ENCODE data around the gene SEC16B. TPM values are rescaled to one million over a fixed set of nuclear protein-coding genes. Genes with fewer than 3 reads are reported as not detected.

Gene SEC16B
- total and polyA plus RNA-seq, 2 of the 13 experiments (the other 11 are each of a cell fraction or from before 2014, with no cell fraction given): 4.6 to 5.8 TPM

DNA sequence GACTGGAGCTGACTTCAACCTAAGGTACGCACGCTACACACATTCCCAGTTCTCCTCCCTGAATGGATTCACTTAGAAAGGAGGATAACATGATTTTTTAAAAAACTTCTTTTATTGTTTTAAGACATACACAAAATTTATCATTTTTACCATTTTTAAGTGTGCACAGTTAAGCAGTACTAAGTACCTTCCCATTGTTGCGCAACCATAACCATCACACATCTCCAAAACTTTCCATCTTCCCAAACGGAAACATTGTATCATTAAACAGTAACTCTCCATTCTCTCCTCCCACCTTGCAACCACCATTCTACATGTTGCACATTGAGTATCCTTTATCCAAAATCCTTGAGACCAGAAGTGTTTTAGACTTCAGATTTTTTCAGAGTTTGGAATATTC lies 36.2 kb upstream of the SEC16B start:
- no peaks in the 10 kb centered on the region for H3K9me3 ChIP-seq (ENCODE audit: low read length)
- no peak overlapping the region for H3K9ac ChIP-seq (ENCODE audit: insufficient read depth, low read depth, low read length)
- no peaks in the 10 kb centered on the region for H4K20me1 ChIP-seq (ENCODE audit: insufficient read depth, low read length)
- no peak overlapping the region for H3K4me2 ChIP-seq (ENCODE audit: low read depth, low read length)
- DNase-seq (ENCODE audit: low spot score) (no peak), FAIRE-seq (no peak), ATAC-seq (no peak)
- H3K27ac ChIP-seq (ENCODE audit: extremely low read length, insufficient read depth, low read length): no peak overlapping the region
- 0 out of 5 replicates have a peak, but pooled peaks cover 0 to 6% of the 10 kb centered on the region in 2 experiments for H3K36me3 ChIP-seq (replicated peaks in 1 of 2; ENCODE audit: control insufficient read depth in 1 of 2, insufficient read depth in 2 of 2, low read length in 2 of 2)
- peaks cover 13% of the 10 kb centered on the region for H3K4me1 ChIP-seq (ENCODE audit: insufficient read depth, low read length)
- 95% methylated on average over 4 of the region's 4 CpGs for WGBS (ENCODE audit: low lambda C conversion rate)
- intact Hi-C loops (cut with micrococcal nuclease; ENCODE audit: unreplicated experiment) (no loop called here), in situ Hi-C loops (cut with HindIII; ENCODE audit: extremely low pct_ligation_motif_present, low pct_unique_long_range_greater_than_20kb) (no loop called here)
- TF ChIP-seq CEBPG (CRISPR knock-in tag; IDR thresholded peaks at IDR 0.05) (peak; percentile 68), CEBPB (IDR thresholded peaks at IDR 0.05; ENCODE audit: borderline replicate concordance, low read depth, low read length) (peak; percentile 90), HNF4G (IDR thresholded peaks at IDR 0.05; ENCODE audit: borderline replicate concordance, low read depth, low read length) (no peak), HNF4G (CRISPR knock-in tag; IDR thresholded peaks at IDR 0.05; ENCODE audit: borderline replicate concordance, low read depth) (no peak)
- H3K79me2 ChIP-seq (ENCODE audit: insufficient read depth, low read length): no peaks in the 10 kb centered on the region
- ChIA-PET CTCF (ENCODE audit: low intra/inter-chr PET ratio, low total read pairs) (no interaction called here), POLR2A (no interaction called here)
- no TSS peak for BruUV-seq (replicated peaks)
- no peak overlapping the region for H3K4me3 ChIP-seq (replicated peaks in 1 of 3; ENCODE audit: insufficient read depth in 1 of 3, low read depth in 2 of 3, low read length in 3 of 3)
- no peaks in the 10 kb centered on the region for H3K27me3 ChIP-seq (ENCODE audit: control insufficient read depth in 1 of 2, insufficient read depth in 2 of 2, low read length in 2 of 2)
- H2AFZ ChIP-seq (ENCODE audit: low read length): no peak overlapping the region

DNA sequence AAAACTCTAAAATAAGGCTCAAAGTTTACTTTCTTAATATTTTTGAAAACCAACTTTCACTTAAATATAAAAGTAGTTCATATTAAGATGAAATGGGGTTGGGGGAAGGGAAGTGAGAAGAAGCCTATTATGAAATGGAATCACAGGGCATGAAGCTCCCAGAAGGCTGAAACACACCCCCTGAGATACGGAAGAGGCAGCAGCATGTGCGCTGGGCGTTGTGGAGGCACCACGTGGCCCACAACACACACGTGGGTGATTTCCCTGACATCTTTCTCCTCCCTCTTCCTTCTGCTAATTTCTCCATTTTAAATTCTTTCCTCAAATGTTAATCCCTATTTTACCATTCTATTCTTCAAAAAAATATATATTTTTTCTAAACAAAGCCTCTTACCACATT lies 35.6 kb upstream of the SEC16B start:
- in situ Hi-C loops (cut with HindIII; ENCODE audit: extremely low pct_ligation_motif_present, low pct_unique_long_range_greater_than_20kb): no loop called here
- no peak for TF ChIP-seq ZNF317 (CRISPR knock-in tag; IDR thresholded peaks at IDR 0.05)
- no peak for TF ChIP-seq MIER3 (CRISPR knock-in tag; IDR thresholded peaks at IDR 0.05; ENCODE audit: borderline replicate concordance)
- no peak for TF ChIP-seq ZNF616 (CRISPR knock-in tag; IDR thresholded peaks at IDR 0.05; ENCODE audit: low read depth)
- TF ChIP-seq, protein P1, sequence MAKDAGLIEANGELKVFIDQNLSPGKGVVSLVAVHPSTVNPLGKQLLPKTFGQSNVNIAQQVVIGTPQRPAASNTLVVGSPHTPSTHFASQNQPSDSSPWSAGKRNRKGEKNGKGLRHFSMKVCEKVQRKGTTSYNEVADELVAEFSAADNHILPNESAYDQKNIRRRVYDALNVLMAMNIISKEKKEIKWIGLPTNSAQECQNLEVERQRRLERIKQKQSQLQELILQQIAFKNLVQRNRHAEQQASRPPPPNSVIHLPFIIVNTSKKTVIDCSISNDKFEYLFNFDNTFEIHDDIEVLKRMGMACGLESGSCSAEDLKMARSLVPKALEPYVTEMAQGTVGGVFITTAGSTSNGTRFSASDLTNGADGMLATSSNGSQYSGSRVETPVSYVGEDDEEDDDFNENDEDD (CRISPR knock-in tag; IDR thresholded peaks at IDR 0.05; ENCODE audit: borderline replicate concordance): no peak
- TF ChIP-seq KDM3A (CRISPR knock-in tag; IDR thresholded peaks at IDR 0.05; ENCODE audit: low read depth): no peak
- TF ChIP-seq ZNF274 (CRISPR knock-in tag; IDR thresholded peaks at IDR 0.05): no peak
- TF ChIP-seq ZNF251 (CRISPR knock-in tag; IDR thresholded peaks at IDR 0.05): no peak
- TF ChIP-seq ZFP36L2 (CRISPR knock-in tag; IDR thresholded peaks at IDR 0.05): no peak
- no peak for TF ChIP-seq ZNF24 (IDR thresholded peaks at IDR 0.05)
- TF ChIP-seq AHR (CRISPR knock-in tag; IDR thresholded peaks at IDR 0.05): no peak
- TF ChIP-seq RFXAP (CRISPR knock-in tag; IDR thresholded peaks at IDR 0.05; ENCODE audit: borderline replicate concordance): no peak
- TF ChIP-seq, protein P2, sequence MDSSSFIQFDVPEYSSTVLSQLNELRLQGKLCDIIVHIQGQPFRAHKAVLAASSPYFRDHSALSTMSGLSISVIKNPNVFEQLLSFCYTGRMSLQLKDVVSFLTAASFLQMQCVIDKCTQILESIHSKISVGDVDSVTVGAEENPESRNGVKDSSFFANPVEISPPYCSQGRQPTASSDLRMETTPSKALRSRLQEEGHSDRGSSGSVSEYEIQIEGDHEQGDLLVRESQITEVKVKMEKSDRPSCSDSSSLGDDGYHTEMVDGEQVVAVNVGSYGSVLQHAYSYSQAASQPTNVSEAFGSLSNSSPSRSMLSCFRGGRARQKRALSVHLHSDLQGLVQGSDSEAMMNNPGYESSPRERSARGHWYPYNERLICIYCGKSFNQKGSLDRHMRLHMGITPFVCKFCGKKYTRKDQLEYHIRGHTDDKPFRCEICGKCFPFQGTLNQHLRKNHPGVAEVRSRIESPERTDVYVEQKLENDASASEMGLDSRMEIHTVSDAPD (CRISPR knock-in tag; IDR thresholded peaks at IDR 0.05): no peak

More for the DNA sequence above, 35.6 kb upstream of the SEC16B start:
- ChIA-PET CTCF (ENCODE audit: low intra/inter-chr PET ratio, low total read pairs) (no interaction called here), POLR2A (interaction anchor here (1.6 kb wide), 1 partner anchor 35 kb away, joined by 4 read pairs; the partner anchor contains the start of gene SEC16B)
- intact Hi-C loops (cut with micrococcal nuclease; ENCODE audit: unreplicated experiment): no loop called here
- 91% methylated on average over 5 of the region's 5 CpGs for WGBS (ENCODE audit: low lambda C conversion rate)
- FAIRE-seq (no peak), ATAC-seq (no peak), DNase-seq (ENCODE audit: low spot score) (no peak)
- Histone ChIP-seq H3K27me3 (ENCODE audit: control insufficient read depth in 1 of 2, insufficient read depth in 2 of 2, low read length in 2 of 2) (no peaks in the 10 kb centered on the region), H3K79me2 (ENCODE audit: insufficient read depth, low read length) (no peaks in the 10 kb centered on the region), H3K9ac (ENCODE audit: insufficient read depth, low read depth, low read length) (no peak overlapping the region), H2AFZ (ENCODE audit: low read length) (no peak overlapping the region), H3K27ac (ENCODE audit: extremely low read length, insufficient read depth, low read length) (no peak overlapping the region), H3K36me3 (replicated peaks in 1 of 2; ENCODE audit: control insufficient read depth in 1 of 2, insufficient read depth in 2 of 2, low read length in 2 of 2) (0 out of 5 replicates have a peak, but pooled peaks cover 0 to 6% of the 10 kb centered on the region in 2 experiments), H3K4me1 (ENCODE audit: insufficient read depth, low read length) (peaks cover 8% of the 10 kb centered on the region; the same call in 1 of the 2 replicates), H4K20me1 (ENCODE audit: insufficient read depth, low read length) (no peaks in the 10 kb centered on the region), H3K9me3 (ENCODE audit: low read length) (no peaks in the 10 kb centered on the region), H3K4me2 (ENCODE audit: low read depth, low read length) (no peak overlapping the region), H3K4me3 (replicated peaks in 1 of 3; ENCODE audit: insufficient read depth in 1 of 3, low read depth in 2 of 3, low read length in 3 of 3) (no peak overlapping the region)
- BruUV-seq (replicated peaks): no TSS peak

Data from HepG2 (cell line).